Lower leg skin (tissue), 4 donors: ENCODE results near the gene PARP6. TPM values are rescaled to one million over a fixed set of nuclear protein-coding genes. Genes with fewer than 3 reads are reported as not detected.
"Not testable (repeated sequence)": the region's sequence is repeated elsewhere in the genome, so short reads cannot be mapped to it uniquely, and the experiment has no call there.

Source experiments
- DNase-seq, 2 donors: peaks; one replicate each; pipeline ENCODE4 v3.0.0-alpha.2; 2019; ENCODE audit warnings: low spot score in 2 of 2
- H3K4me3 ChIP-seq: fragments of 200-600 bp; sonication (generic); 2 replicates; pipeline ENCODE4 v1.5.1; 2017; ENCODE audit warnings: mild to moderate bottlenecking, low read depth; ENCODE audit not compliant: poor library complexity, severe bottlenecking
- CTCF ChIP-seq, 3 donors: fragments of 450-650 bp; IDR thresholded peaks; one replicate each; pipeline ENCODE4 v1.5.1; 2016; ENCODE audit warnings: antibody characterized with exemption in 3 of 3, mild to moderate bottlenecking in 3 of 3, moderate library complexity in 2 of 3
- POLR2A ChIP-seq, 2 donors: fragments of 450-650 bp; IDR thresholded peaks; one replicate each; pipeline ENCODE4 v1.6.1; 2016 to 2017; ENCODE audit warnings: antibody characterized with exemption in 2 of 2, mild to moderate bottlenecking in 1 of 2, moderate library complexity in 1 of 2
- WGBS, 2 donors: methylation state at CpG; one replicate each; pipeline ENCODE4 v1.1.5; 2018; 5-methylcytosine and 5-hydroxymethylcytosine counted together
- intact Hi-C: fragments of 100-400 bp; cut with DNase I; formaldehyde crosslinking; loops from one replicate; pipeline ENCODE4 v1.15.0; 2023; ENCODE audit warnings: low total_unique reads
- total RNA-seq, 4 donors: library from RNA; depleted of rRNA; stranded (reverse); fragments of >200 nt; gene quantifications; one replicate each; pipeline ENCODE4 v1.1.0, GENCODE V29; 2016

Gene PARP6
- total RNA-seq, 4 donors from 2014 or later, result 47.4 to 61.7 (median 54.8) TPM

- intact Hi-C loops, result no loop called here
- TF ChIP-seq CTCF (IDR thresholded peaks at IDR 0.05), result no peak
Observed at GRCh38 chr15:72284781-72285180, 12.4 kb upstream of the PARP6 start.

DNA sequence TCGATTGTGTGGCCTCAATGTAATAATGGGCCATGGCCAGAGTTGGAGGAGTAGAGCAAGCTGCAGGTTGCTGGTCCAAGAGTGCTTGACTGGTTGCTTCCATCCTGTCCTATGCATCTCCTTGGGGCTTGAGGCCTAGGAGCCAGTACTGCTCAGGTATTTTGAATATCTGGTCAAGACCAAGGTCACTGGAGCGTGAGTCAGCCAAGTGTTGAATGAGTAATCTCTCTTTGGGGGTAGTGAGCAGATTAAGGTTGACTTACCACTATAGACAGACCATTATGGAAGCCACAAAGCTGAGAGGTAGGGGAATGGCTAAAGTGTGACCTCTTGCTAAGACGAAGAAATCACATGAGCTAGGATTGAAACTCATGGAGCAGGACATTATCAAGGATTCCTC lies 9.4 kb upstream of the PARP6 start:
- intact Hi-C loops, result no loop called here
- no peak overlapping the region for H3K4me3 ChIP-seq
- 85 to 94% methylated on average over 3 of the region's 3 CpGs for WGBS, 2 donors
- TF ChIP-seq CTCF (IDR thresholded peaks at IDR 0.05) (no peak), POLR2A (IDR thresholded peaks at IDR 0.05) (no peak)
- no peak for DNase-seq

More at GRCh38 chr15:72284781-72285180, 12.4 kb upstream of the PARP6 start:
- WGBS, 2 donors, result 95% methylated on average over 1 of the region's 1 CpG
- DNase-seq, result no peak
- H3K4me3 ChIP-seq, result no peak overlapping the region

DNA sequence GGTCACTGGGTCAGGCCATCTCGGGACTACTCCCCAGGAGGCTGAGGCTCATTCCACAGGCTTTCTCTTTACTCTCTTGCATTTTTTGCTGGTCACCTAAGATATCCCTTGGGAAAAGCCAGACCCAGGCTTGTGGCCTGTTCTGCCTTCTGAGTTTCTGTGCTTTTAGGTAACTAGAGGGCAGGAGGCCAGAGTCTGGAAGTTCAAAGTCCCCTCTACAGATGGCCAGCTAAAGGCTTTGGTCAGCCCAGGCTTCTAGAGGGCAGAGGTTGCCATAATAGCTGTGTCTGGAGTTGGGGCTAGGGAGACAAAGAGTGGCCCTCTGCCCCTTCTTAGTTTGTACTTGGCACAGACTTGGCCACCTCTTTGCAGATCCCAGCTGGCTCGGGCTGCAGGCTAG lies 8.4 kb upstream of the PARP6 start:
- TF ChIP-seq CTCF (IDR thresholded peaks at IDR 0.05), result no peak
- no peak for TF ChIP-seq POLR2A (IDR thresholded peaks at IDR 0.05)
- H3K4me3 ChIP-seq, result no peak overlapping the region
- intact Hi-C loops, result no loop called here
- WGBS, 2 donors, result 74 to 78% methylated on average over 2 of the region's 2 CpGs
- DNase-seq, result no peak

GRCh38 chr15:72278737-72279136 lies 6.4 kb upstream of the PARP6 start:
- 85 to 96% methylated on average over 1 of the region's 1 CpG for whole genome bisulfite sequencing, 2 donors
- TF ChIP-seq CTCF (IDR thresholded peaks at IDR 0.05) (no peak), POLR2A (IDR thresholded peaks at IDR 0.05) (no peak)
- DNase-seq, result no peak
- intact Hi-C loops, result loop anchor here (10.0 kb wide), 1 partner anchor 74 kb away; no protein-coding TSS in a partner anchor
- H3K4me3 ChIP-seq, result no peak overlapping the region

- intact Hi-C loops, result loop anchor here (10.0 kb wide), 1 partner anchor 72 kb away; no protein-coding TSS in a partner anchor
- DNase-seq, result no peak
- H3K4me3 ChIP-seq, result no peak overlapping the region
- TF ChIP-seq POLR2A (IDR thresholded peaks at IDR 0.05) (no peak), CTCF (IDR thresholded peaks at IDR 0.05) (no peak)
Observed at GRCh38 chr15:72276326-72276700, 4.0 kb upstream of the PARP6 start.

- intact Hi-C loops, result loop anchor here (10.0 kb wide), 1 partner anchor 71 kb away; no protein-coding TSS in a partner anchor
- DNase-seq, H3K4me3 ChIP-seq: not testable (repeated sequence)
Observed at GRCh38 chr15:72275635-72276325, 3.4 kb upstream of the PARP6 start.
